ENCODE data around the gene MYO5C.

GRCh38 chr15:52261498-52262242, 33.9 kb downstream of the MYO5C start:
- TF ChIP-seq CTCF (IDR thresholded peaks at IDR 0.05 in 4 of 5, conservative IDR thresholded peaks at IDR 0.05 in 1 of 5) (no peak), POLR2A (IDR thresholded peaks at IDR 0.05) (no peak)

Measured in gastrocnemius medialis (tissue), 4 donors.